Measurements from ENCODE around the gene DGKB.

GRCh38 chr7:14899030-14899429 lies 3.5 kb downstream of the DGKB start:
- TF ChIP-seq CTCF (IDR thresholded peaks at IDR 0.05) (no peak), POLR2A (IDR thresholded peaks at IDR 0.05) (no peak)
